Measurements from ENCODE around the gene ZDHHC1. TPM values are rescaled to one million over a fixed set of nuclear protein-coding genes. Genes with fewer than 3 reads are reported as not detected.

Gene ZDHHC1
- total and polyA plus RNA-seq, 2 of the 13 experiments (the other 11 are each of a cell fraction or from before 2014, with no cell fraction given): 0.51 to 1.1 TPM

DNA sequence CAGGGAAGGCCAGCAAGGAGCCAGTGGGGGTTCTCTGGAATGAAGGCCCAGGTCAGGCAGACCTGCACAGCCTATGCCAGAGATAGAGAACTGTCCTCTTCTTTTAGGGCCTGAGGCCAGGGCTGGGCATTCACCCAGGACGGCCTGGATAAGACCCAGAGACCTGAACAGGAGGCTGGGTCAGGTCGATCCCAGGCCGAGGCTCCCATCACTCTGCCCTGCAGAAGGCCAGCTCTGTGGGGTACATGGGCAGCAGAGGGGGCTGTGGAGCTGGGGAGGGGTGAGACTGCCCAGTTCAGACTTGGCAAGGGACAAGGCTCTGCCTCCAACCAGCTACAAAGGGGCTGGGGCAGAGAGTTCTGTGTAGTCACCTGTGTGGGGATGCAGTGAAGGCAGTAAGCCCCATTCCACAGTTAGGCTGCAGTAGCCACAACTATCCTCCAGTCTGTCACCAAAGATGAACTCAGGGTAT, 29.2 kb upstream of the ZDHHC1 start (continued):
- TF ChIP-seq, protein P1, sequence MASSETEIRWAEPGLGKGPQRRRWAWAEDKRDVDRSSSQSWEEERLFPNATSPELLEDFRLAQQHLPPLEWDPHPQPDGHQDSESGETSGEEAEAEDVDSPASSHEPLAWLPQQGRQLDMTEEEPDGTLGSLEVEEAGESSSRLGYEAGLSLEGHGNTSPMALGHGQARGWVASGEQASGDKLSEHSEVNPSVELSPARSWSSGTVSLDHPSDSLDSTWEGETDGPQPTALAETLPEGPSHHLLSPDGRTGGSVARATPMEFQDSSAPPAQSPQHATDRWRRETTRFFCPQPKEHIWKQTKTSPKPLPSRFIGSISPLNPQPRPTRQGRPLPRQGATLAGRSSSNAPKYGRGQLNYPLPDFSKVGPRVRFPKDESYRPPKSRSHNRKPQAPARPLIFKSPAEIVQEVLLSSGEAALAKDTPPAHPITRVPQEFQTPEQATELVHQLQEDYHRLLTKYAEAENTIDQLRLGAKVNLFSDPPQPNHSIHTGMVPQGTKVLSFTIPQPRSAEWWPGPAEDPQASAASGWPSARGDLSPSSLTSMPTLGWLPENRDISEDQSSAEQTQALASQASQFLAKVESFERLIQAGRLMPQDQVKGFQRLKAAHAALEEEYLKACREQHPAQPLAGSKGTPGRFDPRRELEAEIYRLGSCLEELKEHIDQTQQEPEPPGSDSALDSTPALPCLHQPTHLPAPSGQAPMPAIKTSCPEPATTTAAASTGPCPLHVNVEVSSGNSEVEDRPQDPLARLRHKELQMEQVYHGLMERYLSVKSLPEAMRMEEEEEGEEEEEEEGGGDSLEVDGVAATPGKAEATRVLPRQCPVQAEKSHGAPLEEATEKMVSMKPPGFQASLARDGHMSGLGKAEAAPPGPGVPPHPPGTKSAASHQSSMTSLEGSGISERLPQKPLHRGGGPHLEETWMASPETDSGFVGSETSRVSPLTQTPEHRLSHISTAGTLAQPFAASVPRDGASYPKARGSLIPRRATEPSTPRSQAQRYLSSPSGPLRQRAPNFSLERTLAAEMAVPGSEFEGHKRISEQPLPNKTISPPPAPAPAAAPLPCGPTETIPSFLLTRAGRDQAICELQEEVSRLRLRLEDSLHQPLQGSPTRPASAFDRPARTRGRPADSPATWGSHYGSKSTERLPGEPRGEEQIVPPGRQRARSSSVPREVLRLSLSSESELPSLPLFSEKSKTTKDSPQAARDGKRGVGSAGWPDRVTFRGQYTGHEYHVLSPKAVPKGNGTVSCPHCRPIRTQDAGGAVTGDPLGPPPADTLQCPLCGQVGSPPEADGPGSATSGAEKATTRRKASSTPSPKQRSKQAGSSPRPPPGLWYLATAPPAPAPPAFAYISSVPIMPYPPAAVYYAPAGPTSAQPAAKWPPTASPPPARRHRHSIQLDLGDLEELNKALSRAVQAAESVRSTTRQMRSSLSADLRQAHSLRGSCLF (CRISPR knock-in tag; IDR thresholded peaks at IDR 0.05; ENCODE audit: borderline replicate concordance): no peak
- TF ChIP-seq, protein P2, sequence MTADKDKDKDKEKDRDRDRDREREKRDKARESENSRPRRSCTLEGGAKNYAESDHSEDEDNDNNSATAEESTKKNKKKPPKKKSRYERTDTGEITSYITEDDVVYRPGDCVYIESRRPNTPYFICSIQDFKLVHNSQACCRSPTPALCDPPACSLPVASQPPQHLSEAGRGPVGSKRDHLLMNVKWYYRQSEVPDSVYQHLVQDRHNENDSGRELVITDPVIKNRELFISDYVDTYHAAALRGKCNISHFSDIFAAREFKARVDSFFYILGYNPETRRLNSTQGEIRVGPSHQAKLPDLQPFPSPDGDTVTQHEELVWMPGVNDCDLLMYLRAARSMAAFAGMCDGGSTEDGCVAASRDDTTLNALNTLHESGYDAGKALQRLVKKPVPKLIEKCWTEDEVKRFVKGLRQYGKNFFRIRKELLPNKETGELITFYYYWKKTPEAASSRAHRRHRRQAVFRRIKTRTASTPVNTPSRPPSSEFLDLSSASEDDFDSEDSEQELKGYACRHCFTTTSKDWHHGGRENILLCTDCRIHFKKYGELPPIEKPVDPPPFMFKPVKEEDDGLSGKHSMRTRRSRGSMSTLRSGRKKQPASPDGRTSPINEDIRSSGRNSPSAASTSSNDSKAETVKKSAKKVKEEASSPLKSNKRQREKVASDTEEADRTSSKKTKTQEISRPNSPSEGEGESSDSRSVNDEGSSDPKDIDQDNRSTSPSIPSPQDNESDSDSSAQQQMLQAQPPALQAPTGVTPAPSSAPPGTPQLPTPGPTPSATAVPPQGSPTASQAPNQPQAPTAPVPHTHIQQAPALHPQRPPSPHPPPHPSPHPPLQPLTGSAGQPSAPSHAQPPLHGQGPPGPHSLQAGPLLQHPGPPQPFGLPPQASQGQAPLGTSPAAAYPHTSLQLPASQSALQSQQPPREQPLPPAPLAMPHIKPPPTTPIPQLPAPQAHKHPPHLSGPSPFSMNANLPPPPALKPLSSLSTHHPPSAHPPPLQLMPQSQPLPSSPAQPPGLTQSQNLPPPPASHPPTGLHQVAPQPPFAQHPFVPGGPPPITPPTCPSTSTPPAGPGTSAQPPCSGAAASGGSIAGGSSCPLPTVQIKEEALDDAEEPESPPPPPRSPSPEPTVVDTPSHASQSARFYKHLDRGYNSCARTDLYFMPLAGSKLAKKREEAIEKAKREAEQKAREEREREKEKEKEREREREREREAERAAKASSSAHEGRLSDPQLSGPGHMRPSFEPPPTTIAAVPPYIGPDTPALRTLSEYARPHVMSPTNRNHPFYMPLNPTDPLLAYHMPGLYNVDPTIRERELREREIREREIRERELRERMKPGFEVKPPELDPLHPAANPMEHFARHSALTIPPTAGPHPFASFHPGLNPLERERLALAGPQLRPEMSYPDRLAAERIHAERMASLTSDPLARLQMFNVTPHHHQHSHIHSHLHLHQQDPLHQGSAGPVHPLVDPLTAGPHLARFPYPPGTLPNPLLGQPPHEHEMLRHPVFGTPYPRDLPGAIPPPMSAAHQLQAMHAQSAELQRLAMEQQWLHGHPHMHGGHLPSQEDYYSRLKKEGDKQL (CRISPR knock-in tag; IDR thresholded peaks at IDR 0.05; ENCODE audit: low read depth): no peak
- 0 out of 2 replicates have a peak, but pooled peaks have one; percentile 19 for TF ChIP-seq ZNF264 (CRISPR knock-in tag; IDR thresholded peaks at IDR 0.05)
- TF ChIP-seq SMC3 (IDR thresholded peaks at IDR 0.05; ENCODE audit: low read length): no peak
- no peak for TF ChIP-seq HHEX (CRISPR knock-in tag; IDR thresholded peaks at IDR 0.05)
- TF ChIP-seq HOXA9 (CRISPR knock-in tag; IDR thresholded peaks at IDR 0.05; ENCODE audit: borderline replicate concordance): no peak

Measured in HepG2 (cell line).